GM12878 (cell line): ENCODE measurements around the gene IFRD2. TPM values are rescaled to one million over a fixed set of nuclear protein-coding genes. Genes with fewer than 3 reads are reported as not detected.

Source experiments
- ATAC-seq: fragments of 200-7000 bp; cut with Tn5 transposase; 3 replicates; pipeline ENCODE4 v1.9.1; 2020; ENCODE audit warnings: mild to moderate bottlenecking, moderate library complexity
- BruUV-seq: library from RNA; stranded (reverse); fragments of 400-500 nt; replicated peaks from 2 replicates; lab custom pipeline; 2021; lab: Mats Ljungman, UMichigan
- CTCF ChIA-PET: fragments of 300-600 bp; sonication (Branson Sonifier 250); formaldehyde crosslinking; extraction: SDS; loops from one replicate; lab custom pipeline; 2021; ENCODE audit warnings: inconsistent platforms; lab: Yijun Ruan, JAX
- POLR2A ChIA-PET: fragments of 350-600 bp; formaldehyde crosslinking; extraction: SDS; loops from one replicate; lab custom pipeline; 2021; ENCODE audit warnings: inconsistent platforms; lab: Charles Lee
- RAD21 ChIA-PET: fragments of 300-600 bp; sonication (Branson Sonifier 250); formaldehyde crosslinking; loops from one replicate; lab custom pipeline; 2023; ENCODE audit warnings: antibody characterized with exemption; ENCODE audit not compliant: unreplicated experiment; lab: Charles Lee
- SMC1A ChIA-PET: fragments of 300-600 bp; sonication (Branson Sonifier 250); formaldehyde crosslinking; loops from one replicate; lab custom pipeline; 2023; ENCODE audit not compliant: unreplicated experiment, uncharacterized antibody; lab: Charles Lee
- DNase-seq: peaks from one replicate; pipeline ENCODE4 v3.0.0-alpha.2; 2011; ENCODE audit warnings: low read depth, low spot score
- FAIRE-seq: peaks from 3 replicates; lab custom pipeline; 2011; peaks lifted over from hg19 to GRCh38; lab: Jason Lieb, UNC
- H2AFZ ChIP-seq: 2 replicates; pipeline ENCODE4 v1.6.0; 2011; ENCODE audit warnings: low read depth, low read length, control low read depth; ENCODE audit not compliant: control insufficient read depth
- H3K27ac ChIP-seq: 2 replicates; pipeline ENCODE4 v1.5.1; 2011; ENCODE audit warnings: control low read depth; ENCODE audit not compliant: control insufficient read depth, insufficient read depth
- H3K27me3 ChIP-seq, 2 experiments: replicated peaks in 1 of 2; 2 replicates each; pipeline versions ENCODE4 v1.6.0 to v1.6.1; 2011; ENCODE audit warnings: low read length in 1 of 2; ENCODE audit not compliant: control insufficient read depth in 2 of 2, insufficient read depth in 2 of 2
- H3K36me3 ChIP-seq, 2 experiments: 2 replicates each; pipeline ENCODE4 v1.5.1; 2011; ENCODE audit warnings: low read length in 1 of 2; ENCODE audit not compliant: control insufficient read depth in 2 of 2, insufficient read depth in 2 of 2
- H3K4me1 ChIP-seq: 2 replicates; pipeline ENCODE4 v1.6.1; 2011; ENCODE audit warnings: mild to moderate bottlenecking, low read length, moderate library complexity, mixed read lengths; ENCODE audit not compliant: control insufficient read depth, insufficient read depth
- H3K4me2 ChIP-seq: 2 replicates; pipeline ENCODE4 v1.6.0; 2011; ENCODE audit warnings: control low read depth; ENCODE audit not compliant: control insufficient read depth, insufficient read depth
- H3K4me3 ChIP-seq: fragments of 200-600 bp; sonication (generic); 2 replicates; pipeline ENCODE4 v1.5.1; 2016
- H3K79me2 ChIP-seq: 2 replicates; pipeline ENCODE4 v1.6.0; 2011; ENCODE audit warnings: low read length; ENCODE audit not compliant: control insufficient read depth, insufficient read depth
- H3K9ac ChIP-seq: 2 replicates; pipeline ENCODE4 v1.8.0; 2011; ENCODE audit warnings: low read length, control low read depth, mixed read lengths; ENCODE audit not compliant: control insufficient read depth, insufficient read depth
- H3K9me3 ChIP-seq: replicated peaks from 3 replicates; pipeline ENCODE4 v1.5.1; 2011; ENCODE audit warnings: mild to moderate bottlenecking, low read length; ENCODE audit not compliant: control insufficient read depth, insufficient read depth
- H4K20me1 ChIP-seq: 2 replicates; pipeline ENCODE4 v1.6.0; 2011; ENCODE audit not compliant: control insufficient read depth, insufficient read depth
- BRCA1 ChIP-seq: IDR thresholded peaks from 2 replicates; pipeline ENCODE4 v1.6.1; 2011; ENCODE audit warnings: low read depth, low read length, improper control_type of control experiment
- EGR1 ChIP-seq, 2 experiments: IDR thresholded peaks; 1 replicate in 1 of 2; 2 replicates in 1 of 2; pipeline ENCODE4 v1.6.1; 2011 to 2012; ENCODE audit warnings: low read depth in 2 of 2, low read length in 2 of 2, borderline replicate concordance in 1 of 2, mild to moderate bottlenecking in 1 of 2, moderate library complexity in 1 of 2
- ESRRA ChIP-seq: IDR thresholded peaks from 2 replicates; pipeline ENCODE4 v1.6.1; 2012; ENCODE audit warnings: mild to moderate bottlenecking, low read length, improper control_type of control experiment
- KLF5 ChIP-seq: fragments of 450-650 bp; IDR thresholded peaks from 2 replicates; pipeline ENCODE4 v1.6.1; 2014; ENCODE audit warnings: mild to moderate bottlenecking; ENCODE audit not compliant: partially characterized antibody
- MTA3 ChIP-seq: IDR thresholded peaks from 2 replicates; pipeline ENCODE4 v1.6.1; 2012; ENCODE audit warnings: low read length, inconsistent platforms, borderline replicate concordance
- NFXL1 ChIP-seq: fragments of 450-650 bp; IDR thresholded peaks from 2 replicates; pipeline ENCODE4 v1.6.1; 2017; ENCODE audit warnings: antibody characterized with exemption, mild to moderate bottlenecking, borderline replicate concordance
- NFYB ChIP-seq: IDR thresholded peaks from 2 replicates; pipeline ENCODE4 v1.6.1; 2011; ENCODE audit warnings: low read depth, mild to moderate bottlenecking, low read length, improper control_type of control experiment, moderate library complexity; ENCODE audit not compliant: insufficient read depth
- PAX5 ChIP-seq: IDR thresholded peaks from 2 replicates; pipeline ENCODE4 v1.6.1; 2011; ENCODE audit warnings: low read depth, low read length, borderline replicate concordance
- RAD51 ChIP-seq: fragments of 450-650 bp; IDR thresholded peaks from 2 replicates; pipeline ENCODE4 v1.6.1; 2016; ENCODE audit warnings: moderate library complexity, mild to moderate bottlenecking, inconsistent platforms
- RCOR1 ChIP-seq: conservative IDR thresholded peaks from 2 replicates; pipeline ENCODE4 v1.6.1; 2012; ENCODE audit warnings: low read depth, low read length, improper control_type of control experiment
- SMAD1 ChIP-seq: fragments of 450-650 bp; IDR thresholded peaks from 2 replicates; pipeline ENCODE4 v1.6.1; 2018; ENCODE audit warnings: mild to moderate bottlenecking, low read depth; ENCODE audit not compliant: partially characterized antibody
- YBX1 ChIP-seq: fragments of 450-650 bp; IDR thresholded peaks from 2 replicates; pipeline ENCODE4 v1.6.1; 2016; ENCODE audit warnings: antibody characterized with exemption
- WGBS: methylation state at CpG from one replicate; pipeline ENCODE4 v1.1.6; 2016; ENCODE audit warnings: low lambda C conversion rate; ENCODE audit not compliant: insufficient replicate concordance, insufficient coverage; ENCODE audit errors: missing lambda C conversion rate; 5-methylcytosine and 5-hydroxymethylcytosine counted together
- in situ Hi-C: fragments of 300-500 bp; cut with MboI; formaldehyde crosslinking; loops from 9 replicates; pipeline ENCODE4 v1.14.3; 2018; ENCODE audit warnings: mixed read lengths
- intact Hi-C: fragments of 100-400 bp; cut with micrococcal nuclease; formaldehyde crosslinking; loops from one replicate; pipeline ENCODE4 v1.14.2; 2022; ENCODE audit not compliant: unreplicated experiment
- polyA plus RNA-seq, 11 experiments: library from polyadenylated mRNA; depleted of rRNA in 4 of 11; unstranded in 6 of 11; stranded (reverse) in 5 of 11; fragments of >200 nt; fragmentation: Nextera tagmentation in 4 of 11; fragmentation: Illumina TruSeq in 1 of 11; extraction: Ambion mirVana in 4 of 11; extraction: Trizol in 1 of 11; gene quantifications; 1 replicate in 1 of 11; 2 replicates in 10 of 11; pipeline versions ENCODE4 v1.2.1 to v1.2.3, GENCODE V29; 2011 to 2016; ENCODE audit warnings: inconsistent platforms in 2 of 11, missing spikeins in 2 of 11, low read depth in 1 of 11
- total RNA-seq, 4 experiments: library from RNA; depleted of rRNA in 3 of 4; stranded (reverse); fragments of >200 nt in 3 of 4; fragmentation: Illumina TruSeq in 1 of 4; extraction: Trizol in 1 of 4; gene quantifications; 2 replicates each; pipeline versions ENCODE4 v1.2.1 to v1.2.3, GENCODE V29; 2013 to 2021
- TF ChIP-seq, protein P1 (sequence below): fragments of 450-650 bp; IDR thresholded peaks from 2 replicates; pipeline ENCODE4 v1.6.1; 2017; ENCODE audit warnings: mild to moderate bottlenecking, low read depth, inconsistent platforms; ENCODE audit not compliant: poor library complexity, severe bottlenecking

The IFRD2 gene
- total and polyA plus RNA-seq, 10 of the 15 experiments (the other 5 are each of a cell fraction or from before 2014, with no cell fraction given) = 19.1 to 153 (median 80.3) TPM

DNA sequence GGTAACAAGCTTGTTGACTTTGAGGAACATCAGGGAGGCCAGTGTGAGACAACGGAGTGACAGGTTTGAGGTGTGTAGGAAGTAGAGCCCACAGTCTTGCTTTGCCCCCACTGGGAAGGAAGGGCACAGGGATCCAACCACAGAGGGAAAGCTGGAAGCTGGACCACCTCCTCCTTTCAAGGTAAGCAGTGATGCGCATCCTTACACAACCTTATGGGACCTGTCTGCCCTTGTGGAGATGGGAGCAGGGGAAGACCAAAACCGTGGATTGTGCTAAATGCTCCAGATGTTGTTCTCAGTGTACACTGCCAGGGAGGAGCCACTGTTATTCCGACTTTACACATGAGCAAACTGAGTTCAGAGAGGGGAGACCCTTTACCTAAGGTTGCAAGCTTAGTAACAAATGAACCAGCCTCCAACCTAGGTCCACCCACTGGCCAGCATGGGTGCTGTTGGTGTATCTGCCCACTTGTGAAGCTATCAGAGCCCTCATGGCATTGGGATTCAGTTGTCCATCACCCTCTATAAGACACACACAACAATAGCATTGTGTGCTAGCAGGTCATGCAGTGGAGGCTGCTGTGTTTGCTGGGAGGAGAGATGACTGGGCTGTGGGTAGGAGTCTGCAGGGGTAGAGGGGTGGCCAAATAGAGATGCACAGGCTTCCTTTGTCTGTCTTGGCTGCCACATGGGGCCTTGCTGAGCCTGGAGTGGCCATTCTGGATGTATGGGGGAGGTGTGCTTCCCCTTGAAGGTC lies 13.9 kb downstream of the IFRD2 start (continued):
- no peak for TF ChIP-seq MTA3

DNA sequence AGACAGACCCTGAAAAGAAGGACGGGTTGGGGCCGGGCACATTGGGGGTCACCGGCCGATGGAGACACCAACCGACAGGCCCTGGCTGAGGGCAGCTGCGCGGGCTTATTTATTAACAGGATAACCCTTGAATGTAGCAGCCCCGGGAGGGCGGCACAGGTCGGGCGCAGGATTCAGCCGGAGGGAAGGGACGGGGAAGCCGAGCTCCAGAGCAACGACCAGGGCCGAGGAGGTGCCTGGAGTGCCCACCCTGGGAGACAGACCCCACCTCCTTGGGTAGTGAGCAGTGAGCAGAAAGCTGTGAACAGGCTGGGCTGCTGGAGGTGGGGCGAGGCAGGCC lies 15.5 kb downstream of the IFRD2 start:
- H3K79me2 ChIP-seq = no peaks in the 10 kb centered on the region
- in situ Hi-C loops = no loop called here
- peaks cover 7 to 8% of the 10 kb centered on the region in 2 experiments; a peak in 3 of 4 replicates for H3K27me3 ChIP-seq
- no peak overlapping the region for H3K4me3 ChIP-seq
- POLR2A ChIA-PET = no interaction called here
- H3K36me3 ChIP-seq = no peaks in the 10 kb centered on the region
- H3K27ac ChIP-seq = no peak overlapping the region
- peaks cover 6% of the 10 kb centered on the region for H3K4me1 ChIP-seq
- WGBS = 67% methylated on average over 17 of the region's 17 CpGs
- FAIRE-seq (no peak), ATAC-seq (no peak), DNase-seq (no peak)
- SMC1A ChIA-PET = no interaction called here
- BruUV-seq = no TSS peak
- no peak for TF ChIP-seq NFXL1
- TF ChIP-seq YBX1 = no peak
- no peak for TF ChIP-seq BRCA1
- TF ChIP-seq EGR1 (IDR thresholded peaks at IDR 0.05; ENCODE audit: borderline replicate concordance in 1 of 2, low read depth in 2 of 2, low read length in 2 of 2) = no peak
- no peak for TF ChIP-seq SMAD1
- no peak for TF ChIP-seq KLF5
- TF ChIP-seq, protein P1, sequence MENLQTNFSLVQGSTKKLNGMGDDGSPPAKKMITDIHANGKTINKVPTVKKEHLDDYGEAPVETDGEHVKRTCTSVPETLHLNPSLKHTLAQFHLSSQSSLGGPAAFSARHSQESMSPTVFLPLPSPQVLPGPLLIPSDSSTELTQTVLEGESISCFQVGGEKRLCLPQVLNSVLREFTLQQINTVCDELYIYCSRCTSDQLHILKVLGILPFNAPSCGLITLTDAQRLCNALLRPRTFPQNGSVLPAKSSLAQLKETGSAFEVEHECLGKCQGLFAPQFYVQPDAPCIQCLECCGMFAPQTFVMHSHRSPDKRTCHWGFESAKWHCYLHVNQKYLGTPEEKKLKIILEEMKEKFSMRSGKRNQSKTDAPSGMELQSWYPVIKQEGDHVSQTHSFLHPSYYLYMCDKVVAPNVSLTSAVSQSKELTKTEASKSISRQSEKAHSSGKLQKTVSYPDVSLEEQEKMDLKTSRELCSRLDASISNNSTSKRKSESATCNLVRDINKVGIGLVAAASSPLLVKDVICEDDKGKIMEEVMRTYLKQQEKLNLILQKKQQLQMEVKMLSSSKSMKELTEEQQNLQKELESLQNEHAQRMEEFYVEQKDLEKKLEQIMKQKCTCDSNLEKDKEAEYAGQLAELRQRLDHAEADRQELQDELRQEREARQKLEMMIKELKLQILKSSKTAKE = no peak
- TF ChIP-seq ESRRA = no peak
- TF ChIP-seq PAX5 = no peak
- no peak for TF ChIP-seq RAD51
- TF ChIP-seq RCOR1 = no peak
- TF ChIP-seq NFYB = no peak
- H3K9ac ChIP-seq = no peak overlapping the region
- no peak overlapping the region for H3K4me2 ChIP-seq
- no peak overlapping the region for H2AFZ ChIP-seq
- H3K9me3 ChIP-seq = no peaks in the 10 kb centered on the region
- H4K20me1 ChIP-seq = no peaks in the 10 kb centered on the region
- CTCF ChIA-PET = no interaction called here
- intact Hi-C loops = no loop called here
- RAD21 ChIA-PET = no interaction called here
